Panc1 (cell line): Measurements from ENCODE around the gene MOSMO. TPM values are rescaled to one million over a fixed set of nuclear protein-coding genes. Genes with fewer than 3 reads are reported as not detected.

Experiments used
- ATAC-seq: fragments of 200-7000 bp; cut with Tn5 transposase; 2 replicates; pipeline ENCODE4 v1.9.1; 2020; ENCODE audit warnings: mild to moderate bottlenecking, moderate library complexity
- BruUV-seq: library from RNA; stranded (reverse); fragments of 400-500 nt; replicated peaks from 2 replicates; lab custom pipeline; 2021; lab: Mats Ljungman, UMichigan
- CTCF ChIA-PET: fragments of 300-600 bp; sonication (Branson Sonifier 250); formaldehyde crosslinking; loops from one replicate; lab custom pipeline; 2022; ENCODE audit warnings: antibody characterized with exemption; lab: Charles Lee
- POLR2A ChIA-PET: fragments of 300-600 bp; sonication (Branson Sonifier 250); formaldehyde crosslinking; loops from one replicate; lab custom pipeline; 2022; ENCODE audit warnings: antibody characterized with exemption; lab: Charles Lee
- DNase-seq: peaks from one replicate; pipeline ENCODE4 v3.0.0-alpha.2; 2010; ENCODE audit warnings: low read depth, low spot score
- H3K27ac ChIP-seq: 2 replicates; pipeline ENCODE4 v1.5.1; 2011; ENCODE audit warnings: mild to moderate bottlenecking, low read length, inconsistent platforms
- H3K27me3 ChIP-seq: fragments of 200-500 bp; sonication (Bioruptor generic); 2 replicates; pipeline ENCODE4 v1.6.0; 2014; ENCODE audit warnings: low read length, inconsistent platforms; ENCODE audit not compliant: control insufficient read depth, insufficient read depth
- H3K36me3 ChIP-seq: fragments of 200-500 bp; sonication (Bioruptor generic); 2 replicates; pipeline ENCODE4 v1.5.1; 2014; ENCODE audit warnings: inconsistent platforms, mild to moderate bottlenecking, low read length, moderate library complexity; ENCODE audit not compliant: control insufficient read depth, insufficient read depth
- H3K4me1 ChIP-seq: 2 replicates; pipeline ENCODE4 v1.5.1; 2011; ENCODE audit warnings: inconsistent platforms, mild to moderate bottlenecking, low read length, moderate library complexity; ENCODE audit not compliant: control insufficient read depth, insufficient read depth
- H3K4me3 ChIP-seq, 2 experiments: 2 replicates each; pipeline ENCODE4 v1.5.1; 2011 to 2012; ENCODE audit warnings: low read depth in 2 of 2, low read length in 2 of 2, mild to moderate bottlenecking in 2 of 2, inconsistent platforms in 1 of 2, moderate library complexity in 1 of 2
- H3K9me3 ChIP-seq: fragments of 200-500 bp; sonication (Bioruptor generic); 2 replicates; pipeline ENCODE4 v1.5.1; 2014; ENCODE audit warnings: low read depth, mild to moderate bottlenecking, inconsistent platforms, low read length, moderate library complexity; ENCODE audit not compliant: control insufficient read depth, insufficient read depth
- CTCF ChIP-seq: fragments of 450-650 bp; IDR thresholded peaks from 2 replicates; pipeline ENCODE4 v1.5.1; 2017; ENCODE audit warnings: mild to moderate bottlenecking
- POLR2AphosphoS5 ChIP-seq: IDR thresholded peaks from 2 replicates; pipeline ENCODE4 v1.6.1; 2012; ENCODE audit warnings: mild to moderate bottlenecking, low read depth, low read length, moderate library complexity
- REST ChIP-seq, 2 experiments: IDR thresholded peaks; 2 replicates each; pipeline ENCODE4 v1.6.1; 2011 to 2012; ENCODE audit warnings: low read depth in 2 of 2, control low read depth in 1 of 2, low read length in 1 of 2, mild to moderate bottlenecking in 1 of 2, moderate library complexity in 1 of 2; ENCODE audit not compliant: insufficient read depth in 1 of 2
- SIN3A ChIP-seq: IDR thresholded peaks from 2 replicates; pipeline ENCODE4 v1.6.1; 2012; ENCODE audit warnings: low read depth, mild to moderate bottlenecking, low read length, moderate library complexity, borderline replicate concordance; ENCODE audit not compliant: insufficient read depth
- TCF7L2 ChIP-seq: IDR thresholded peaks from 2 replicates; pipeline ENCODE4 v1.6.1; 2011; ENCODE audit warnings: mild to moderate bottlenecking, low read depth, low read length, inconsistent platforms
- in situ Hi-C: cut with HindIII; loops from 2 replicates; pipeline ENCODE4 v1.10.0; 2016; ENCODE audit warnings: low sequenced_read_pairs, low pct_unique_long_range_greater_than_20kb
- intact Hi-C: fragments of 100-400 bp; cut with micrococcal nuclease; formaldehyde crosslinking; loops from one replicate; pipeline ENCODE4 v1.10.0; 2022; ENCODE audit not compliant: unreplicated experiment
- total RNA-seq: library from RNA; stranded (reverse); gene quantifications from one replicate; pipeline ENCODE4 v1.2.1, GENCODE V29; 2021; ENCODE audit not compliant: unreplicated experiment

The MOSMO gene
- total RNA-seq, 1 experiment from 2014 or later, result 20.6 TPM

DNA sequence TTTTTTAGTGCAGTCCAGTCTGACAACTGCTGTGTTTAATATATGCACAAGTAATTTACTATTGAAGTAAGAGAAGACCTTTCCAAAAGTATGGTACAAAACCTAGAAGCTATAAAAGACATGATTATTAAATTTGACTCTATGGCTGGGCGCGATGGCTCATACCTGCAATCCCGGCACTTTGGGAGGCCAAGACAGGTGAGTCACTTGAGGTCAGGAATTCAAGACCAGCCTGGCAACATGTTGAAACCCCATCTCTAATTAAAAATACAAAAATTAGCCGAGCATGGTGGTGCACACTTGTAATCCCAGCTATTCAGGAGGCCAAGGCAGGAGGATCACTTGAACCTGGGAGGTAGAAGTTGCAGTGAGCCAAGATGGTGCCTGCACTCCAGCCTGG is 43.1 kb downstream of the MOSMO start:
- Histone ChIP-seq H3K27me3 (no peaks in the 10 kb centered on the region), H3K36me3 (no peaks in the 10 kb centered on the region), H3K27ac (no peak overlapping the region), H3K4me3 (no peak overlapping the region), H3K9me3 (no peaks in the 10 kb centered on the region), H3K4me1 (no peaks in the 10 kb centered on the region)
- ChIA-PET POLR2A (interaction anchor here (0.7 kb wide), 1 partner anchor 11 kb away, joined by 10 read pairs; no protein-coding TSS in a partner anchor), CTCF (no interaction called here)
- intact Hi-C loops (no loop called here), in situ Hi-C loops (no loop called here)
- TF ChIP-seq REST (IDR thresholded peaks at IDR 0.05; ENCODE audit: insufficient read depth in 1 of 2, low read depth in 2 of 2, low read length in 1 of 2) (no peak), TCF7L2 (no peak), CTCF (no peak), POLR2AphosphoS5 (no peak)
- ATAC-seq (no peak), DNase-seq (no peak)
- no TSS peak for BruUV-seq

DNA sequence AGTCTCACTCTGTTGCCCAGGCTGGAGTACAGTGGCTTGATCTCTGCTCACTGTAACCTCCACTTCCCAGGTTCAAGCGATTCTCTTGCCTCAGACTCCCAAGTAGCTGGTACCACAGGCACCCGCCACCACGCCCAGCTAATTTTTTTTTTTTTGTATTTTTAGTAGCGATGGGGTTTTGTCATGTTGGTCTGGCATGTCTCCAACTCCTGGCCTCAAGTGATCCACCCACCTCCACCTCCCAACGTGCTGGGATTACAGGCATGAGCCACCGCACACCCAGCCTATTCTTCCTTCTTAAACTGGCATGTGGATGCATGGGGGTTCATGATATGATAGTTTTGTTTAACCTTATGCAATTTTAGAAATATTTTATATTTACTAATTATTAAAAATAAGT is 45.1 kb downstream of the MOSMO start:
- no peak for TF ChIP-seq TCF7L2
- Histone ChIP-seq H3K4me1 (no peaks in the 10 kb centered on the region), H3K27ac (no peak overlapping the region), H3K36me3 (no peaks in the 10 kb centered on the region), H3K4me3 (no peak overlapping the region), H3K27me3 (no peaks in the 10 kb centered on the region), H3K9me3 (peaks cover 2% of the 10 kb centered on the region; the same call in 1 of the 2 replicates)
- in situ Hi-C loops (no loop called here), intact Hi-C loops (no loop called here)
- POLR2A ChIA-PET, result no interaction called here
- CTCF ChIA-PET, result no interaction called here
- DNase-seq, result no peak
- no peak for ATAC-seq
- BruUV-seq, result no TSS peak

GRCh38 chr16:22053921-22054341 is 46.0 kb downstream of the MOSMO start:
- Histone ChIP-seq H3K4me3 (no peak overlapping the region), H3K27me3 (no peaks in the 10 kb centered on the region), H3K27ac (no peak overlapping the region), H3K9me3 (peaks cover 2% of the 10 kb centered on the region; the same call in 1 of the 2 replicates), H3K4me1 (no peaks in the 10 kb centered on the region), H3K36me3 (no peaks in the 10 kb centered on the region)
- DNase-seq (no peak), ATAC-seq (no peak)
- CTCF ChIA-PET, result no interaction called here
- POLR2A ChIA-PET, result no interaction called here
- in situ Hi-C loops (no loop called here), intact Hi-C loops (no loop called here)
- no TSS peak for BruUV-seq
- TF ChIP-seq REST (IDR thresholded peaks at IDR 0.05; ENCODE audit: insufficient read depth in 1 of 2, low read depth in 2 of 2, low read length in 1 of 2) (no peak), POLR2AphosphoS5 (no peak), CTCF (no peak), SIN3A (no peak), TCF7L2 (no peak)
